A673 (cell line): ENCODE data around the gene CLNK.

Source experiments
- CTCF ChIP-seq: fragments of 300-800, 200-600 bp; sonication (generic); conservative IDR thresholded peaks from 2 replicates; pipeline ENCODE4 v1.5.1; 2017; ENCODE audit warnings: low read depth, mild to moderate bottlenecking, antibody characterized with exemption, low read length, moderate library complexity, mixed read lengths
- EZH2 ChIP-seq: fragments of 200-600 bp; sonication (generic); IDR thresholded peaks from 2 replicates; pipeline ENCODE4 v1.6.1; 2017; ENCODE audit warnings: borderline replicate concordance, low read depth, mild to moderate bottlenecking, mixed read lengths, antibody characterized with exemption, low read length; ENCODE audit not compliant: poor library complexity, severe bottlenecking

- TF ChIP-seq CTCF (no peak), EZH2 (no peak)
Measured at GRCh38 chr4:10458177-10458576, 226.4 kb downstream of the CLNK start.
